ENCODE results near the gene ZNRD2.

Gene ZNRD2

GRCh38 chr11:65578134-65578533, 7.9 kb downstream of the ZNRD2 start:
- TF ChIP-seq CTCF (IDR thresholded peaks at IDR 0.05), result no peak

GRCh38 chr11:65578667-65579066, 8.4 kb downstream of the ZNRD2 start:
- TF ChIP-seq CTCF (IDR thresholded peaks at IDR 0.05), result no peak

GRCh38 chr11:65579291-65579690, 9.0 kb downstream of the ZNRD2 start:
- no peak for TF ChIP-seq CTCF (IDR thresholded peaks at IDR 0.05)

- TF ChIP-seq CTCF (IDR thresholded peaks at IDR 0.05), result no peak
Observed at GRCh38 chr11:65580031-65580692, 9.9 kb downstream of the ZNRD2 start.

GRCh38 chr11:65580756-65581155, 10.5 kb downstream of the ZNRD2 start:
- no peak for TF ChIP-seq CTCF (IDR thresholded peaks at IDR 0.05)

- TF ChIP-seq CTCF (IDR thresholded peaks at IDR 0.05), result no peak
Observed at GRCh38 chr11:65581928-65582327, 11.7 kb downstream of the ZNRD2 start.

- no peak for TF ChIP-seq CTCF (IDR thresholded peaks at IDR 0.05)
Observed at GRCh38 chr11:65583589-65583988, 13.3 kb downstream of the ZNRD2 start.

- no peak for TF ChIP-seq CTCF (IDR thresholded peaks at IDR 0.05)
Observed at GRCh38 chr11:65584106-65584505, 13.8 kb downstream of the ZNRD2 start.
